NCI-H2227 (cell line): ENCODE data around the gene FSIP1.

ENCODE experiments used
- DNase-seq: peaks from one replicate; lab custom pipeline; 2025; ENCODE audit not compliant: unreplicated experiment; lab: John Stamatoyannopoulos, UW

Gene FSIP1

GRCh38 chr15:39721893-39722292 lies 60.7 kb downstream of the FSIP1 start:
- DNase-seq: no peak

DNA sequence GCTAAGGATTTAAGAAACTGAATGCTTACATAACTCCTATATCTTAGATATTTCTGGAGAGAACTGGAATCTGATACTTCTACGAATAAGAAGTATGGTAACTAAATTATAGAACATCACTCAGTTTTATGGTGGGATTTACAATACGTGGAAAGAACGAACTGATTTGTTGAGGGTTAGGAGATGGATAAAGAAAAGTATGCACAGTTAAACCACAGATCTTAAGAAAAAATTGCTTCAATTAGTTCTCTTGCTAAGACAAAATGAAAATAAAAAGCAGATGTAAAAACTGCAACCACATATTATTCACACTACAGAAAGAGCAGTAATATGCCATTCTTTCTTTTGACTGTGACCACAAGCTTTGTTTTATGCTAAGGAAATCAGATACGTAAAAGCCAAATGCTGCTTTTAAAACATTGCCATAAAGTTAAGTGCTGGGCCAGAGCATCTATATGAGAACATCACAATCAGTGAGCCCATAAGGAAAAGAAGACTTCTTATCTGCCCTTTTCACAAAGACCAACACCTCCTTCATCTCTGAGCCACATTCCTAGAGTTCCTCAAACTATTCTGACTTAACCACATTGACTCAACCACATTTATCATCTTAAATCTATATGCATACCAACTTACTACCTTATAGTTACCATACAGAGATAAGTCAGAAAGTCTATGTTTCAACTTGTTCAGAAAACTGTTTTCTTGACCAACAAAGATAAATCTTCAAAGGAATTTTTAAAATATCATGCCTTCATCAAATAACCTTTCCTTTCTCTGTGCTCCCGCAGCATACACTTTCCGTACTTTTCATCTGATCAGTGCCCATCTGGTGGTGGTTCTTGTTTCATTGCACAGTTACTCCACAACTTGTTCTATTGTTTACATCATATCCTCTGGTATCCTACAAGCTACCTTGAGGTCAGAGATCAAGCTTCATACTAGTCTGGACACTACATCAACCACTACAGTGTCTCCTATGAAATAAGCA lies 61.7 kb downstream of the FSIP1 start:
- DNase-seq: no peak

DNA sequence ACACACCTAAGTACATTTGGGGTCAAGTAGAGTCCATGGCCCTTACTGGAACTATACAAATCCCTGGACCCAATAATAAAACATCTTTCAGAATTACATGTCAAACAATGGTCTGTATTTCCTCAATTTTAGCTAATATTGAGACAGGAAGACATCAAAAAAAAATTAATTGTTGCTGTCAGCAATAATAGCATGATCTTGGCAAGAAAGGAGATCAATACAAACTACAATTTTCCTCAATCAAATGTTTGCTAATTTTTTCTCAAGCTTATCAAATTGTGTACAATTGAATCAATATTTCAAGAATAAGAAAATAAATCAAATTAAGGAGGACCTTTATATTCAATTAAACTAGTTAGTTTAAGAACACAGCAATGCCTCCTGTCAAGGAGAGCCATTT lies 62.6 kb downstream of the FSIP1 start:
- no peak for DNase-seq

- no peak for DNase-seq
These were observed 63.5 kb downstream of the FSIP1 start for GRCh38 chr15:39719109-39719508.

- no peak for DNase-seq
These were observed 65.5 kb downstream of the FSIP1 start for GRCh38 chr15:39717134-39717533.

GRCh38 chr15:39714251-39714650 lies 68.4 kb downstream of the FSIP1 start:
- no peak for DNase-seq

DNA sequence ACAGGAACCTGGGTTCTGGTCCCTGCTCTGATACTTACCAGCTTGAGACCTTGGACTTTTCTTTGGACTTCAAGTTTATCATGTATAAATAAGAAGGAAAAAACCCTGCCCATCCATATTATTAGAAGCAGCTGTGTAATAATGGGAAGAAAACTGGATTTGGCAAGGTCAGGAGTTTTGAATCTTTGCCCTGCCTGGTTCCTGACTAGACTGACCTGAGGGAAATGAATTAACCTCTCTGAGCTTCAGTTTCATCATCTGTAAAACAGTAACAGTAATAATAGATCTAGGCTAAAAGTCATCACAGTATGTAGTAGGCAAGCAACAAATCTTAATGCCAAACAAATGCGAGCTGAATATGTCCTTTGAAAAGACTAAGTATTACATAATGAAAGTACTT lies 68.8 kb downstream of the FSIP1 start:
- no peak for DNase-seq

DNA sequence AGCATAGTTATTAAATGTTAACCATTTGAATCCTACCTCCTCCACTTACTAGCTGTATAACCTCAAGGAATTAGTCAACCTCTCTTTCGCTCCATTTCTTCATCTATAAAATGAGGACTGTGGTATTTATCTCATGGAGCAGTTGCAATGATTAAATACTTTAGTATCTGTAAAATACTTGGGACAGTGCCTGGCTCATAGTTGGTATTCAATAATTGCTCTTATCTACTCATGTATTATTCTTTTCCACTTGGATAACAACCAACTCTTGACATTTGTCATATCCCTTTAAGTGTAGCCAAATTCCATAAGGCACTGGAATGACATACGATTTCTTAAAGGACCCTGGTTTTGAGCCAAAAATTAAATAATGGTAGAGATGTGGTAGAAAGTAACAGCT lies 72.0 kb downstream of the FSIP1 start:
- DNase-seq: no peak

DNA sequence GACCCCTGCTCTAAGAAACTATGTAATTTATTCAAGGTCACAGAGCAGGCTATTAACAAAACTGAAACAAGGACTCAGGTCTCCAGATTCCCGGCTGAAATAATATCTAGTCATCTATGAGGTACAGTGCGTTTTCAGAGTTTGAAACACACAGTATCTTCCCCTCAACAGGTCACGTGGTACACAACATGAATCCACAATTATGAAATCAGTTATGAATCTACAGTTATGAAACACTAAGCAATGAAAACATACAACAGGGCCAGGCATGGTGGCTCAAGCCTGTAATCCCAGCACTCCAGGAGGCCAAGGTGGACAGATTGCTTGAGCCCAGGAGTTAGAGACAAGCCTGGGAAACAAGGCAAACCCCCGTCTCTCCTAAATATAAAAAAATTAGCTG lies 72.7 kb downstream of the FSIP1 start:
- no peak for DNase-seq

GRCh38 chr15:39706206-39706605 lies 76.4 kb downstream of the FSIP1 start:
- no peak for DNase-seq

- no peak for DNase-seq
These were observed 78.0 kb downstream of the FSIP1 start for GRCh38 chr15:39704689-39705088.

GRCh38 chr15:39704235-39704634 lies 78.4 kb downstream of the FSIP1 start:
- no peak for DNase-seq

- DNase-seq: no peak
These were observed 80.7 kb downstream of the FSIP1 start for GRCh38 chr15:39701988-39702387.

DNA sequence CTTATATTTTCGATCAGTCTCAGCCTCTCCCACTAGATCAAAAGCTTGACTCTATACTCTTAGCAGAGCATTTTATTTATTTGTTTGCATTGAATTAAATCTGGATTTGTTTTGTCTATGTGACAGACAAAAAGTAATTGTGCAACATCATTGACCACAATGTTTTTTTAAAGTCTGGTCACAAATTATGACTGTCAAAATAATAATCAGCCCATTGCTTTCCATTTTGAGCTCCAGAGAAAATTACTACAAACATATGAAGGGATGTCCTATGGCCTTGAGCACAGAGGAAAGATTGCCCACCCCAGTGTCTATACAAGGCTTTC lies 82.3 kb downstream of the FSIP1 start:
- DNase-seq: no peak

- DNase-seq: no peak
These were observed 82.9 kb downstream of the FSIP1 start for GRCh38 chr15:39699516-39700374.

GRCh38 chr15:39698444-39699390 lies 83.9 kb downstream of the FSIP1 start:
- DNase-seq: no peak

GRCh38 chr15:39697509-39697908 lies 85.1 kb downstream of the FSIP1 start:
- no peak for DNase-seq

DNA sequence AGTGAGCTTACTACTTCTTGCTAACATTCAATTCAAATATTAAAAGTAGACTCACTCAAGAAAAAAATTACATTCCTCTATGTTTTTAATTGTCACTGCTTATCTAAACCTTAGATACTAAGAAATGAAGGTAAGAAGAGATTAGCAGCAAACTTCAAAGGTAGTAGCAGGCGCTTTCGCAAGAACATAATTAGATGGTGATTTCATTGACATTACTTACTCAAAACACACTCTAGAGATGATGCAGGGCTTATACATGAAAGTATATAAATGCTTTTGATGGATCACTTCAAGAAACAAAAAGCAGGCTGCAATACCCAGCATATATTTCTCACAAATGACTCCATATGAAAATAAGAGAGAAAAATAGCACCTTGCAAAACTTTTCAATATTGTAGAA lies 86.8 kb downstream of the FSIP1 start:
- no peak for DNase-seq

DNA sequence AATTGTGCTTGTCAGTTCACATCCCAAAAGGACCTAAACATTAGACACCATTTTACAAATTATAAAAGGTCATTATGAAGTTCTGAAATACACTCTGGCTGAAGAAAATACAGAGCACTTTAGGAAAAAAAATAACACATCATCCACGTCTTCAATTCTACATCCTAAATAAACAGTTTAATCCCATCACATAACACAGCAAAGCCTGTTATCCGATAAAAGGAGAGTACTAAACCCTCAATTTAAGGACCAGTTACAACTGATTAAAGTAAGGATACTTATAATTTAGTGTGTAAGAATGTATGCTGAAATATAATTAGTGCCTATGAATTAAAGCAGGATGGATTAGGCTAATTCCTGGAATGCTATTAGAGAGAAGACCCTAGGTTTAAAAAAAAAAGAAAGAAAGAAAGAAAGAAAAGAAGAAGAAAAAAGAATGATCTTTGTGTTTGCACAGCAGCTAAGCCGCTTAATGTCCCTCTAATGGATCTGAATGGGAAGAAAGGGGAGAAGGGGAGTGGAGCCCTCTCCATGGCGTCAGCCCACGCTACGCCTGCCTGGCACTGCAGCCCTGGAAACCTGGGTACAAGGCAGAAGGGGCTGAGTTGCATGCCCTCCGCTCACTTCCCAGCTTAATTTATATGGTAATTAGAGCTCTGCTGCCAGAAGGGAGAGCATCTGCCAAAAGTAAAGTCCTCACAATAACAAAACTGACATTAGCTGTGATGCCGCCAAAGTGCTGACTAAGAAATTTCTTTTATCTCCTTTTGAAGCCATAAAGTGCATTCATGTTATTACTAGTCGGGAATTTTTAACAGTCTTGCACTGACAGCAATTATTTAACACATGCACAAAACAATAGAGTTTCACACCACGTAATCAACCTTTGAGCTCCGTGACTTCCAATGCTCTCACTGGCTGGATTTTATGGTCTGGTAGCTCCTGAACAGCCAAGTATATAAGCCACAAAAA lies 90.0 kb downstream of the FSIP1 start:
- peak; percentile 69 for DNase-seq
